ENCODE results near the gene MYH9.
A peak's percentile ranks its signal among the peaks of the same experiment; 100 is the strongest.

The MYH9 gene

GRCh38 chr22:36366291-36366708, 21.5 kb downstream of the MYH9 start:
- no peak for DNase-seq

- DNase-seq, result peak; percentile 93
These were observed 22.8 kb downstream of the MYH9 start for GRCh38 chr22:36365020-36365411.

GRCh38 chr22:36364255-36365019, 23.3 kb downstream of the MYH9 start:
- no peak for DNase-seq

GRCh38 chr22:36363349-36363981, 24.3 kb downstream of the MYH9 start:
- DNase-seq, result no peak

GRCh38 chr22:36362932-36363331, 24.8 kb downstream of the MYH9 start:
- peak; percentile 53 for DNase-seq

GRCh38 chr22:36362075-36362474, 25.7 kb downstream of the MYH9 start:
- no peak for DNase-seq

- DNase-seq, result no peak
These were observed 26.8 kb downstream of the MYH9 start for GRCh38 chr22:36360871-36361383.

GRCh38 chr22:36360011-36360410, 27.8 kb downstream of the MYH9 start:
- no peak for DNase-seq

GRCh38 chr22:36359470-36359996, 28.2 kb downstream of the MYH9 start:
- no peak for DNase-seq

- no peak for DNase-seq
These were observed 29.0 kb downstream of the MYH9 start for GRCh38 chr22:36358533-36359469.

- peak; percentile 55 for DNase-seq
These were observed 30.8 kb downstream of the MYH9 start for GRCh38 chr22:36356708-36357624.

GRCh38 chr22:36355894-36356293, 31.9 kb downstream of the MYH9 start:
- DNase-seq, result no peak

GRCh38 chr22:36355362-36355761, 32.4 kb downstream of the MYH9 start:
- no peak for DNase-seq

- no peak for DNase-seq
These were observed 34.8 kb downstream of the MYH9 start for GRCh38 chr22:36352803-36353507.

GRCh38 chr22:36351921-36352802, 35.6 kb downstream of the MYH9 start:
- no peak for DNase-seq

- DNase-seq, result no peak
These were observed 36.8 kb downstream of the MYH9 start for GRCh38 chr22:36350751-36351594.

- no peak for DNase-seq
These were observed 38.0 kb downstream of the MYH9 start for GRCh38 chr22:36349726-36350125.

- DNase-seq, result no peak
These were observed 39.0 kb downstream of the MYH9 start for GRCh38 chr22:36348760-36349159.

GRCh38 chr22:36347094-36347493, 40.7 kb downstream of the MYH9 start:
- DNase-seq, result no peak

All from CD4-positive, alpha-beta T cell treated with Interleukin-4 for 4 hours (primary cell).